Measurements from ENCODE around the gene PSMB10. TPM values are rescaled to one million over a fixed set of nuclear protein-coding genes. Genes with fewer than 3 reads are reported as not detected.

The PSMB10 gene
- total RNA-seq, result 61.7 and 76.1 TPM in 2 replicates

DNA sequence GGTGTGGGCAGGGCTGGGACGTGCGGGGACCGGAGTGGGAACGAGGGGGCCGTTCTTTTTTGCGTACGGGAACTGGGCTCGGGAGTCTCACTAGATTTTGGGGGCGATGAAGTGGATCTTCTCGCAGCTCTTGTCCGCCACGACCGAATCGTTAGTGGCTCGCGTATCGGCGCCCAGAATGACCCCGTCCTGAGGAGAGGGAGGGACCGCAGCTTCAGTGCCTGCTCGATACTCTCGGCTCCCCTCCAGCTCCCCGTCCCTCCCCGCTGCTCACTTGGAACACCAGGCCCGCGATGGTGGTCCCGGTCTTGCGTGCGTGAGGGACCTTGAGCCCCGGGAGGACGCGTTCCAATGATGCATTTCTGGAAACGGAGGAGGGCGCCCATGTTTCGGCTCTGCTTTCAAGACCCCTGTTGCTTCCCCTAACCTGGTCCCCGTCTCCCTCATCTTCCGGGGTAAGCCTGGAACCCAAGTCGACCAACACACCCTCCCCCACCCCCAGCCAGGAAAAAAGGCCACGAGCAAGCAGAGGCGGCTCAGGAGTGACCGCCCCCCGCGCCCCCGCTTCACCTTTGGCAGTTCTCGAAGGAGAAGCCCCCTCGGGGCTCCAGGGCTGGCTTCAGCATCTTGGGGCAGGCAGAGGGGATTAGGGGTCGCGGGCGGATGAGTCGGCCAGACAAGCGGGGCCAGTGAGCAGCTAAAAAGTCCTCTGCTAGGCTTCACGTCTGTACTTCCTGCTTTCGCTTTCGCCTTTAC is at the start of gene PSMB10:
PSMB10 (minus strand) TSS at position 727 of the 756 bp plus-strand sequence; CDS start at position 626, 101 bp downstream.

GRCh38 chr16:67979955-67980678 is 43.5 kb upstream of the PSMB10 start, which contains the start of gene DPEP3:
Gene DPEP3 (minus strand): TSS chr16:67980499. CDS start chr16:67980380, 119 bp downstream.

DNA sequence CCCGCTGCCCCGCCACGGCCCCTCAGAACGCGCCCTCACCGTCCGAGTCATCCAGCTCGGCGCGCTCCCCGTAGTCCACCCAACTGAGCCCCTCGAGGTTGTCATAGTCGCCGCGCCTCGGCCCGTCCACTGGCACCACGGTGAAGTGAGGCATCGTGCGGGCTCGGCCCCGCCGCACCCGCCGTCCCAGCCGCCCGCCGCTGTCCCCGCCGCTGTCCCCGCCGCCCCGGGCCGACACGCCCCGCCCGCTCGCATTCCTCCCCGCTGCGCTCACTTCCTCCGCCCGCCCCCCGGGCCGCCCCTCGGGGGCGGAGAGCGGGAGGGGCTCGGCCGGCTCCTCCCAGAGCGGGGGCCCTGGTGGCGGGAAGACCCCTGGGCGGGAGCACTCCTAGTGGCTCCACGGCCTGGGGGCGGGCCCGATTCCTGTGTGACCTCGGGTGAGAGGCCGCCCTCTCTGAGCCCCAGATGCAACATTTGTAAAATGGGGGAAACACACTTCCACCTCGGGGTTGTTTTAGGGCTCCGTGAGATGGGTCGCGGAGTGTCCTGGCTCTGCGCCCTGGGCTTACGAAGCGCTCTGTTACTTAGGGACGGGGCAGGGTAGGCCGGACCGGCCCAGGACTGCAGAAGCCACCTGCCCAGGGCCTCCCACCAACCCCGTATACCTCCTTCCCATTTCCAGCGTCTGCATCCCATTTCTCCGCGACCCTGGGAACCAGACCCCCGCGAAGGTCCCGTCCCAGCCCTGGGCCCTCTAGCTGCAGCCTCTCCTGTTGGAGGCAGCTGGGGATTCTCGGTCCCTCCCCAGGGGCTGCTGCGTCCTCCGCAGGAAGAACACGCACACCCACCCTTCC is 32.0 kb upstream of the PSMB10 start, which contains the start of gene SLC12A4:
SLC12A4 (minus strand) TSS at position 238 of the 854 bp plus-strand sequence; CDS start at position 154, 84 bp downstream.

DNA sequence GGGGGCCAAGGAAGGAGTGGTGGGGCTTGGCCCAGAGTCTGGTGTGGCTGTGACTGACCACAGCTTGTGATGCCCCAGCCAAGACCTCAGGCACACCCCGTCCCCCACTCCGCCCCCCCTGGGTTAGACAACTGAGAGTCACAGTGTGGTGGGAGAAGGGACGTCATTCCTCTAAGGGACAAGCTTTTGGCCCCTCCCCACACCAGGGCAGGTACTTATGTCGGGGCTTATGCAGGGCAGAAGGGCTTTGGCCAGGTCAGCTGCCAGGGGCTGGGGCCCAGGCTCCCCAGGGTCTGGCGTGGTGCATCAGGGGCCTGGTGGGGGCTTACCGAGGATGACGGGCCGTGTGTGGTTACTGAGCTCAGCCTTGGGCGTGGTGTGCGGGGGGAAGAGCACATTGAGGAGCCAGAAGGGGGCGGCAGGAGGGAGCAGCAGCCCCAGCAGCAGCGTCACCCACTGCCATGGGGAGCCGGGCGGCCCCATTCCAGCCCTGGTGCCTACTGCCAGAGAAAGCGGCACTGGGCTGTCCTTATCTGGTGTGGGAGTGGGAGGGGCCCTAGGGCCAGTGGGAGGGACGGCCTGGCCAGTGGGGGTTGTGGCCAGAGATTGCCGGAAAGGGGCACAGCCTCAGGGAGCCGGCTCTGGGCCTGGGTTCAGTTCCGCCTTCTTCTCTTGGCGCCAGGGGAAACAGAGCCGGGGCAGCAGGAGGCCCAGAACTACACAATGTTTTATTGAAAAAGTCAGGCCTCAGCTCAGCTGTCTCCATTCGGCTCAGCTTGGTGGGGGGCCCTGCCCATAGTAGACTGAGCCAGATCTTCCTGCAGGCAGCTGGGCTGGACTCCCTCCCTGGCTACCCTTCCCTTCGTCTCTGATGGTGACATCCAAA is 7.2 kb upstream of the PSMB10 start, which contains the start of gene LCAT:
LCAT (minus strand) TSS at position 502 of the 886 bp plus-strand sequence; CDS start at position 483, 19 bp downstream.

DNA sequence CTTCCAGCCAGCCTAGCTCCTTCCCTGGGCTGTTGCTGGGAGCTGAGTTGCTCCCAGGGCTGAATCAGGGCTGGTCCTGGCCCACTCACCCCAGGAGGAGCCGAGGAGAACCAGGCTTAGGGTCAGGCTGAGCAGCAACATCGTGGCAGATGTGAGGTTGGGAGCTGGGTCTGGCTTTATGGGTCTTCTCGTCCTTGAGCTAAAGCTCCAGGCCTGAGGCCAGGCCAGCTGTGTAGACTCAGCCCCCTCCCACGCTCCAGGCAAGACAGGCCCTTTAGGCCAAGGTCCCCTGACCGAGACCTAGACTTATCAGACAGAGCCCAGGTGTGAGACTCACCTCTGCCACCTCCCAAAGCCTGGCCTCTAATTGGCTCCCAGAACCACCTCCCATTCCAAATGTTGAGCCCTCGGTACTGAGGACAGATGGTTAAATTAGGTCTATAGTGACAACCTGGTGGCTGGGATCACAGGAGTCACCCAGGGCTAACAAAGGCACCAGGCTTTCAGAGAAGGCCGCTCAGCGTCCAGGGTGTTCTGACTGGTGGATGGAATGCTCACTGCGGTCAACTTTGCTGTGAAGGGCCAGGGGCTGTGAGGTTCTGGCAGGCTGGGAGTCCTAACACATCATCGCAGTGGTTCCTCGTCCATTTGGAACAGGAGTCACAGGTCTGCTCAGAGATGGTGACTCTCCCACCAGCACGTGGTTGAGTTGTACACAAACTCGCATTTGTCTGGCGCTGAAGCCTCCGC is 4.8 kb downstream of the PSMB10 start, which contains the start of gene CTRL:
CTRL (minus strand) TSS at position 151 of the 750 bp plus-strand sequence; CDS start at position 141, 10 bp downstream.

GRCh38 chr16:67892899-67893742 is 43.5 kb downstream of the PSMB10 start, which contains the start of gene PSKH1:
Gene PSKH1 (plus strand): TSS chr16:67893254. CDS start chr16:67908750, 15,496 bp downstream.

GRCh38 chr16:67884684-67885083 is 52.0 kb downstream of the PSMB10 start, which contains the start of gene NRN1L:
Gene NRN1L (plus strand): TSS chr16:67884885. CDS start chr16:67884904, 19 bp downstream.

Other genes with a start within 250 kb of the PSMB10 start
- 13.8 and 15.2 TPM in 2 replicates for gene GFOD2, start 217.5 kb downstream of the PSMB10 start, total RNA-seq
- 3.6 and 4.7 TPM in 2 replicates for gene RANBP10, start 130.3 kb downstream of the PSMB10 start, total RNA-seq
- gene TSNAXIP1, start 130.0 kb downstream of the PSMB10 start, total RNA-seq, result 0.99 and 1.1 TPM in 2 replicates
- 27.5 and 28.2 TPM in 2 replicates for gene THAP11, start 94.5 kb downstream of the PSMB10 start, total RNA-seq
- gene NUTF2, start 89.9 kb downstream of the PSMB10 start, total RNA-seq, result 119 and 132 TPM in 2 replicates
- 20.6 and 27.5 TPM in 2 replicates for gene CENPT, start 89.2 kb downstream of the PSMB10 start, total RNA-seq
- 55.0 and 55.4 TPM in 2 replicates for gene EDC4, start 63.8 kb downstream of the PSMB10 start, total RNA-seq
- not detected in 2 replicates for gene NRN1L, start 52.0 kb downstream of the PSMB10 start, total RNA-seq
- 14.0 and 16.2 TPM in 2 replicates for gene PSKH1, start 43.6 kb downstream of the PSMB10 start, total RNA-seq
- 0.66 and 0.75 TPM in 2 replicates for gene CTRL, start 5.0 kb downstream of the PSMB10 start, total RNA-seq
- gene LCAT, start 7.3 kb upstream of the PSMB10 start, total RNA-seq, result 6.0 and 8.2 TPM in 2 replicates
- 97.6 and 138 TPM in 2 replicates for gene SLC12A4, start 31.8 kb upstream of the PSMB10 start, total RNA-seq
- not detected in 2 replicates for gene DPEP3, start 43.6 kb upstream of the PSMB10 start, total RNA-seq
- not detected in 2 replicates for gene DPEP2, start 62.6 kb upstream of the PSMB10 start, total RNA-seq
- not detected in 2 replicates for gene DPEP2NB, start 79.1 kb upstream of the PSMB10 start, total RNA-seq
- 7.2 and 9.0 TPM in 2 replicates for gene DDX28, start 86.4 kb upstream of the PSMB10 start, total RNA-seq
- gene DUS2, start 86.4 kb upstream of the PSMB10 start, total RNA-seq, result 13.2 and 18.0 TPM in 2 replicates
- 7.8 and 9.6 TPM in 2 replicates for gene NFATC3, start 148.5 kb upstream of the PSMB10 start, total RNA-seq

Data from aortic smooth muscle cell (primary cell).